Hepatocyte (in vitro differentiated cells): ENCODE data around the gene LPP. TPM values are rescaled to one million over a fixed set of nuclear protein-coding genes. Genes with fewer than 3 reads are reported as not detected.

Experiments used
- DNase-seq: peaks from one replicate; pipeline ENCODE4 v3.0.0-alpha.2; 2016; ENCODE audit warnings: low spot score
- H2AFZ ChIP-seq: fragments of 200-600 bp; sonication (generic); 2 replicates; pipeline ENCODE4 v1.6.0; 2016; ENCODE audit warnings: antibody characterized with exemption, mild to moderate bottlenecking
- H3K27ac ChIP-seq: fragments of 200-600 bp; sonication (generic); 2 replicates; pipeline ENCODE4 v1.5.1; 2016; ENCODE audit warnings: mild to moderate bottlenecking
- H3K27me3 ChIP-seq: fragments of 200-600 bp; sonication (generic); 2 replicates; pipeline ENCODE4 v1.6.1; 2016
- H3K36me3 ChIP-seq: fragments of 200-600 bp; sonication (generic); replicated peaks from 2 replicates; pipeline ENCODE4 v1.5.1; 2016; ENCODE audit warnings: low read depth; ENCODE audit not compliant: insufficient read depth
- H3K4me1 ChIP-seq: fragments of 200-600 bp; sonication (generic); 2 replicates; pipeline ENCODE4 v1.5.1; 2016; ENCODE audit warnings: mild to moderate bottlenecking, moderate library complexity; ENCODE audit not compliant: insufficient read depth
- H3K4me2 ChIP-seq: fragments of 200-600 bp; sonication (generic); 2 replicates; pipeline ENCODE4 v1.6.0; 2016
- H3K4me3 ChIP-seq: fragments of 200-600 bp; sonication (generic); 2 replicates; pipeline ENCODE4 v1.5.1; 2016; ENCODE audit warnings: mild to moderate bottlenecking
- H3K79me2 ChIP-seq: fragments of 200-600 bp; sonication (generic); 2 replicates; pipeline ENCODE4 v1.6.0; 2017; ENCODE audit warnings: mild to moderate bottlenecking
- H3K9me2 ChIP-seq: fragments of 200-600 bp; sonication (generic); replicated peaks from 2 replicates; pipeline ENCODE4 v1.6.0; 2017; ENCODE audit warnings: mild to moderate bottlenecking; ENCODE audit not compliant: insufficient read depth
- H3K9me3 ChIP-seq: fragments of 200-600 bp; sonication (generic); 2 replicates; pipeline ENCODE4 v1.5.1; 2016; ENCODE audit warnings: low read depth, mild to moderate bottlenecking
- H4K20me1 ChIP-seq: fragments of 200-600 bp; sonication (generic); 2 replicates; pipeline ENCODE4 v1.6.0; 2016; ENCODE audit warnings: mild to moderate bottlenecking; ENCODE audit not compliant: insufficient read depth, poor library complexity, severe bottlenecking
- CTCF ChIP-seq: fragments of 200-600 bp; sonication (generic); IDR thresholded peaks from 2 replicates; pipeline ENCODE4 v1.5.1; 2016; ENCODE audit warnings: antibody characterized with exemption, mild to moderate bottlenecking; ENCODE audit not compliant: poor library complexity
- EZH2 ChIP-seq: fragments of 200-600 bp; sonication (generic); IDR thresholded peaks from 2 replicates; pipeline ENCODE4 v1.6.1; 2016; ENCODE audit warnings: antibody characterized with exemption, mild to moderate bottlenecking, borderline replicate concordance
- EZH2phosphoT487 ChIP-seq: fragments of 200-600 bp; sonication (generic); IDR thresholded peaks from one replicate; pipeline ENCODE4 v1.6.1; 2018; ENCODE audit warnings: antibody characterized with exemption, mild to moderate bottlenecking, low read depth, moderate library complexity; ENCODE audit not compliant: unreplicated experiment, severe bottlenecking
- WGBS: methylation state at CpG from one replicate; pipeline ENCODE4 v1.1.6; 2016; ENCODE audit warnings: low lambda C conversion rate; ENCODE audit errors: missing lambda C conversion rate; 5-methylcytosine and 5-hydroxymethylcytosine counted together
- polyA plus RNA-seq: library from polyadenylated mRNA; unstranded; fragments of >200 nt; fragmentation: Nextera tagmentation; extraction: Ambion mirVana; gene quantifications from 2 replicates; pipeline ENCODE4 v1.2.1, GENCODE V29; 2016
- total RNA-seq: library from RNA; depleted of rRNA; stranded (reverse); fragments of >200 nt; gene quantifications from 2 replicates; pipeline ENCODE4 v1.2.3, GENCODE V29; 2014

Gene LPP
- total and polyA plus RNA-seq, 2 experiments from 2014 or later, result 53.2 to 73.8 TPM

- Histone ChIP-seq H4K20me1 (no peaks in the 10 kb centered on the region), H3K36me3 (no peaks in the 10 kb centered on the region), H3K4me1 (peaks cover 21% of the 10 kb centered on the region), H3K4me2 (no peak overlapping the region), H3K79me2 (peaks cover 32% of the 10 kb centered on the region), H3K27me3 (no peaks in the 10 kb centered on the region), H2AFZ (no peak overlapping the region), H3K27ac (no peak overlapping the region), H3K4me3 (no peak overlapping the region), H3K9me2 (no peaks in the 10 kb centered on the region), H3K9me3 (no peaks in the 10 kb centered on the region)
- DNase-seq, result no peak
- TF ChIP-seq EZH2 (no peak), EZH2phosphoT487 (no peak), CTCF (no peak)
- 73% methylated on average over 4 of the region's 4 CpGs for WGBS
Measured at GRCh38 chr3:188151438-188151837, 2.5 kb upstream of the LPP start.

- Histone ChIP-seq H3K4me1 (peaks cover 35% of the 10 kb centered on the region), H2AFZ (peak overlapping the region; percentile 10)
Measured at GRCh38 chr3:188152660-188153436, 1.1 kb upstream of the LPP start.

GRCh38 chr3:188153437-188154013 is 432 bp upstream of the LPP start:
- Histone ChIP-seq H3K79me2 (peaks cover 53% of the 10 kb centered on the region), H2AFZ (peak overlapping the region; percentile 10), H3K4me3 (peak overlapping the region; percentile 51), H3K4me2 (peak overlapping the region; percentile 82), H3K27me3 (no peaks in the 10 kb centered on the region), H3K27ac (peak overlapping the region; percentile 99), H3K9me2 (no peaks in the 10 kb centered on the region), H3K4me1 (peaks cover 39% of the 10 kb centered on the region), H3K9me3 (no peaks in the 10 kb centered on the region), H4K20me1 (no peaks in the 10 kb centered on the region), H3K36me3 (no peaks in the 10 kb centered on the region)
- TF ChIP-seq EZH2phosphoT487 (no peak), EZH2 (no peak), CTCF (no peak)
- 0% methylated on average over 24 of the region's 36 CpGs for WGBS
- DNase-seq, result peak; percentile 95

More at GRCh38 chr3:188152660-188153436, 1.1 kb upstream of the LPP start:
- peak overlapping the region; percentile 99 for H3K27ac ChIP-seq
- no peaks in the 10 kb centered on the region for H4K20me1 ChIP-seq
- no peaks in the 10 kb centered on the region for H3K9me3 ChIP-seq
- H3K4me3 ChIP-seq, result peak overlapping the region; percentile 51
- H3K27me3 ChIP-seq, result no peaks in the 10 kb centered on the region
- peaks cover 46% of the 10 kb centered on the region for H3K79me2 ChIP-seq
- H3K36me3 ChIP-seq, result no peaks in the 10 kb centered on the region
- H3K9me2 ChIP-seq, result no peaks in the 10 kb centered on the region
- 14% methylated on average over 25 of the region's 25 CpGs for WGBS
- DNase-seq, result peak; percentile 78
- H3K4me2 ChIP-seq, result peak overlapping the region; percentile 82
- no peak for TF ChIP-seq CTCF
- no peak for TF ChIP-seq EZH2phosphoT487
- no peak for TF ChIP-seq EZH2
